NB4 (cell line): ENCODE measurements around the gene SRF.

Source experiments
- CTCF ChIP-seq: IDR thresholded peaks from one replicate; pipeline ENCODE4 v1.5.1; 2012; ENCODE audit warnings: low read depth, low read length
- MAX ChIP-seq: IDR thresholded peaks from 2 replicates; pipeline ENCODE4 v1.6.1; 2011; ENCODE audit warnings: low read depth, low read length
- MYC ChIP-seq: IDR thresholded peaks from 2 replicates; pipeline ENCODE4 v1.6.1; 2011; ENCODE audit warnings: low read depth, low read length
- POLR2A ChIP-seq: IDR thresholded peaks from 2 replicates; pipeline ENCODE4 v1.6.1; 2011; ENCODE audit warnings: mild to moderate bottlenecking; ENCODE audit not compliant: insufficient read length; ENCODE audit errors: extremely low read depth

GRCh38 chr6:43181942-43182860 is 11.1 kb downstream of the SRF start, which contains the start of gene CUL9:
- no peak for TF ChIP-seq CTCF
- peak; percentile 59 for TF ChIP-seq POLR2A
- peak; percentile 72 for TF ChIP-seq MAX
- peak; percentile 88 for TF ChIP-seq MYC
